ENCODE results near the gene MAGI2. TPM values are rescaled to one million over a fixed set of nuclear protein-coding genes. Genes with fewer than 3 reads are reported as not detected.

Gene MAGI2
- total RNA-seq (10 to 100 TPM; 43.4 to 61.3 TPM), polyA plus RNA-seq (ENCODE audit: insufficient read length in 2 of 2) (10 to 100 TPM; 47.6 to 52.7 TPM)
- long read RNA-seq, donor 1, full-length matches to known transcripts, result 2 of 2 reads
- long read RNA-seq, donor 1, partial matches to known transcripts, result 0 of 2 reads
- long read RNA-seq, donor 1, other reads (novel, unspliced or antisense), result 0 of 2 reads
- long read RNA-seq, donor 2, partial matches to known transcripts, result 0 of 1 reads
- long read RNA-seq, donor 2, other reads (novel, unspliced or antisense), result 0 of 1 reads
- long read RNA-seq, donor 3, full-length matches to known transcripts, result 1 of 1 reads
- long read RNA-seq, donor 3, partial matches to known transcripts, result 0 of 1 reads
- long read RNA-seq, donor 3, other reads (novel, unspliced or antisense), result 0 of 1 reads
- long read RNA-seq, donor 4, partial matches to known transcripts, result 60 of 79 reads
- long read RNA-seq, donor 4, other reads (novel, unspliced or antisense), result 19 of 79 reads

GRCh38 chr7:79453558-79454360 is at the start of gene MAGI2:
TSS of gene MAGI2 (minus strand) at chr7:79453667. CDS start at chr7:79453320, 347 bp downstream.
- WGBS (ENCODE audit: insufficient coverage), result 0% methylated on average over 54 of the region's 67 CpGs

GRCh38 chr7:79502151-79502550 is 48.7 kb upstream of the MAGI2 start:
- Histone ChIP-seq H3K27me3 (ENCODE audit: control insufficient read depth, insufficient read depth, low read length) (no peaks in the 10 kb centered on the region), H3K27ac (ENCODE audit: low read depth, low read length) (no peak overlapping the region), H3K4me1 (ENCODE audit: control insufficient read depth, insufficient read depth, low read length) (no peaks in the 10 kb centered on the region), H3K36me3 (ENCODE audit: control insufficient read depth, insufficient read depth, low read length) (no peaks in the 10 kb centered on the region), H3K9me3 (ENCODE audit: control insufficient read depth, insufficient read depth, low read length) (no peaks in the 10 kb centered on the region), H3K4me3 (ENCODE audit: low read depth, low read length) (no peak overlapping the region)
- WGBS (ENCODE audit: insufficient coverage), result 71% methylated on average over 1 of the region's 1 CpG
- no peak for DNase-seq (ENCODE audit: low read depth in 4 of 6, low spot score in 6 of 6)

More at GRCh38 chr7:79453558-79454360, at the start of gene MAGI2:
- H3K4me1 ChIP-seq (ENCODE audit: control insufficient read depth, insufficient read depth, low read length), result peaks cover 19% of the 10 kb centered on the region
- H3K36me3 ChIP-seq (ENCODE audit: control insufficient read depth, insufficient read depth, low read length), result no peaks in the 10 kb centered on the region
- DNase-seq (ENCODE audit: low read depth in 4 of 6, low spot score in 6 of 6), result peak; percentile 72 to 96 (median 80)
- H3K27ac ChIP-seq (ENCODE audit: low read depth, low read length), result peak within 1 kb of the TSS; percentile 96
- H3K27me3 ChIP-seq (ENCODE audit: control insufficient read depth, insufficient read depth, low read length), result no peaks in the 10 kb centered on the region
- H3K4me3 ChIP-seq (ENCODE audit: low read depth, low read length), result peak within 1 kb of the TSS; percentile 78
- no peaks in the 10 kb centered on the region for H3K9me3 ChIP-seq (ENCODE audit: control insufficient read depth, insufficient read depth, low read length)

DNA sequence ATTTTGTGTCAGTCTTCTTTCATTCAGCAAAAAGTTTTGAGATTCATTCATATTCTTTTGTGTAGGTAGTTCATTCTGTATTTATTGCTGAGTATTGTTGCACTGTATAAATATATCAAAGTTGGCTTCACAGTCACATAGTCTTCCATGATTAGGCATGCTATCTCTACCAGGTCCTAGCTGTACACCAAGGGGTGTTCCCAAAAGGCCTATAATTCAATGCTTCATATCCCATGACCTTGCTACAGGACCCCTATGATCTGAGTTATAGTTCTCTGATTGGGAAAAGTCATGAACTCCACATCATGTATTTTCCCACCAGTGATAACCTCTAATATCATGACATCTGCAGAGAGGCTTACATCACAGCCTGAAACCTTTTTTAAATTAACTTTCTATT is 47.3 kb upstream of the MAGI2 start:
- Histone ChIP-seq H3K9me3 (ENCODE audit: control insufficient read depth, insufficient read depth, low read length) (no peaks in the 10 kb centered on the region), H3K4me3 (ENCODE audit: low read depth, low read length) (no peak overlapping the region), H3K4me1 (ENCODE audit: control insufficient read depth, insufficient read depth, low read length) (no peaks in the 10 kb centered on the region), H3K36me3 (ENCODE audit: control insufficient read depth, insufficient read depth, low read length) (no peaks in the 10 kb centered on the region), H3K27ac (ENCODE audit: low read depth, low read length) (no peak overlapping the region), H3K27me3 (ENCODE audit: control insufficient read depth, insufficient read depth, low read length) (no peaks in the 10 kb centered on the region)
- no peak for DNase-seq (ENCODE audit: low read depth in 4 of 6, low spot score in 6 of 6)

- no peaks in the 10 kb centered on the region for H3K36me3 ChIP-seq (ENCODE audit: control insufficient read depth, insufficient read depth, low read length)
- H3K9me3 ChIP-seq (ENCODE audit: control insufficient read depth, insufficient read depth, low read length), result no peaks in the 10 kb centered on the region
- H3K27me3 ChIP-seq (ENCODE audit: control insufficient read depth, insufficient read depth, low read length), result no peaks in the 10 kb centered on the region
- peak in 1 of 6 donors; percentile 28 for DNase-seq (ENCODE audit: low read depth in 4 of 6, low spot score in 6 of 6)
- H3K4me1 ChIP-seq (ENCODE audit: control insufficient read depth, insufficient read depth, low read length), result no peaks in the 10 kb centered on the region
- no CpG with 5 or more reads among the region's 3 CpGs for WGBS (ENCODE audit: insufficient coverage)
- no peak overlapping the region for H3K27ac ChIP-seq (ENCODE audit: low read depth, low read length)
- no peak overlapping the region for H3K4me3 ChIP-seq (ENCODE audit: low read depth, low read length)
These were observed 44.3 kb upstream of the MAGI2 start for GRCh38 chr7:79497728-79498127.

DNA sequence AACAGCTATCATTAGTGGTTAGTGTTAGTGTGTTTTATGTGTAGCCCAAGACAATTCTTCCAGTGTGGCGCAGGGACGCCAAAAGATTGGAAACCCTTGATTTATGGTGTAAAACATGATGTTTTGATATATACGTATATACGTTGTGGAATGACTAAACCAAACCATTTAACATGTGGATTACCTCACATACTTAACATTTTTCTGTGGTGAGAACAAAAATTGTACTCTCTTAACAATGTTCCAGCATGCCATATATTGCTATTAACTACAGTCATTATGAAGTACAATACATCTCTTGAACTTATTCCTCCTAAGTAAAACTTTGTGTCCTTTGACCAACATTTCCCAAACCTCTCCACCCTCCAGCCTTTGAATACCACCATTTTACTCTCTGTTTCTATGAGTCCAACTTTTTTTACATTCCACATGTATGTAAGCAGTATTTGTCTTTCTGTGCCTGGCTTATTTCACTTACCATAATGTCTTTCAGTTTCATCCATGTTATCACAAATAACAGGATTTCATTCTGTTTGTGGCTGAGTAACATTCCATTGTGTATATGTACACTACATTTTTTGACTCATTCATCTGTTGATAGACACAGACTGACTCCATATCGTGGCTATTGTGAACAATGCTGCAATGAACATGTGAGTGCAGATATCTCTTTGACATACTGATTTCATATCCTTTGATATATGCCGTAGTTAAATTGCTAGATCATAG is 42.2 kb upstream of the MAGI2 start:
- H3K4me1 ChIP-seq (ENCODE audit: control insufficient read depth, insufficient read depth, low read length), result no peaks in the 10 kb centered on the region
- H3K27me3 ChIP-seq (ENCODE audit: control insufficient read depth, insufficient read depth, low read length), result no peaks in the 10 kb centered on the region
- DNase-seq (ENCODE audit: low read depth in 4 of 6, low spot score in 6 of 6), result no peak
- WGBS (ENCODE audit: insufficient coverage), result no CpG with 5 or more reads among the region's 6 CpGs
- no peak overlapping the region for H3K27ac ChIP-seq (ENCODE audit: low read depth, low read length)
- no peak overlapping the region for H3K4me3 ChIP-seq (ENCODE audit: low read depth, low read length)
- no peaks in the 10 kb centered on the region for H3K9me3 ChIP-seq (ENCODE audit: control insufficient read depth, insufficient read depth, low read length)
- no peaks in the 10 kb centered on the region for H3K36me3 ChIP-seq (ENCODE audit: control insufficient read depth, insufficient read depth, low read length)

GRCh38 chr7:79494046-79494445 is 40.6 kb upstream of the MAGI2 start:
- WGBS (ENCODE audit: insufficient coverage), result no CpG with 5 or more reads among the region's 2 CpGs
- Histone ChIP-seq H3K36me3 (ENCODE audit: control insufficient read depth, insufficient read depth, low read length) (no peaks in the 10 kb centered on the region), H3K27me3 (ENCODE audit: control insufficient read depth, insufficient read depth, low read length) (no peaks in the 10 kb centered on the region), H3K4me3 (ENCODE audit: low read depth, low read length) (no peak overlapping the region), H3K27ac (ENCODE audit: low read depth, low read length) (no peak overlapping the region), H3K9me3 (ENCODE audit: control insufficient read depth, insufficient read depth, low read length) (no peaks in the 10 kb centered on the region), H3K4me1 (ENCODE audit: control insufficient read depth, insufficient read depth, low read length) (no peaks in the 10 kb centered on the region)
- no peak for DNase-seq (ENCODE audit: low read depth in 4 of 6, low spot score in 6 of 6)

- no peak for DNase-seq (ENCODE audit: low read depth in 4 of 6, low spot score in 6 of 6)
- H3K27me3 ChIP-seq (ENCODE audit: control insufficient read depth, insufficient read depth, low read length), result no peaks in the 10 kb centered on the region
- no peaks in the 10 kb centered on the region for H3K9me3 ChIP-seq (ENCODE audit: control insufficient read depth, insufficient read depth, low read length)
- H3K4me3 ChIP-seq (ENCODE audit: low read depth, low read length), result no peak overlapping the region
- H3K36me3 ChIP-seq (ENCODE audit: control insufficient read depth, insufficient read depth, low read length), result no peaks in the 10 kb centered on the region
- H3K27ac ChIP-seq (ENCODE audit: low read depth, low read length), result no peak overlapping the region
- no peaks in the 10 kb centered on the region for H3K4me1 ChIP-seq (ENCODE audit: control insufficient read depth, insufficient read depth, low read length)
These were observed 35.9 kb upstream of the MAGI2 start for GRCh38 chr7:79489371-79489770.

GRCh38 chr7:79478386-79478785 is 24.9 kb upstream of the MAGI2 start:
- Histone ChIP-seq H3K4me3 (ENCODE audit: low read depth, low read length) (no peak overlapping the region), H3K9me3 (ENCODE audit: control insufficient read depth, insufficient read depth, low read length) (no peaks in the 10 kb centered on the region), H3K4me1 (ENCODE audit: control insufficient read depth, insufficient read depth, low read length) (no peaks in the 10 kb centered on the region), H3K36me3 (ENCODE audit: control insufficient read depth, insufficient read depth, low read length) (no peaks in the 10 kb centered on the region), H3K27me3 (ENCODE audit: control insufficient read depth, insufficient read depth, low read length) (no peaks in the 10 kb centered on the region), H3K27ac (ENCODE audit: low read depth, low read length) (no peak overlapping the region)
- peak in 2 of 6 donors; percentile 29 to 78 for DNase-seq (ENCODE audit: low read depth in 4 of 6, low spot score in 6 of 6)
- WGBS (ENCODE audit: insufficient coverage), result no CpG with 5 or more reads among the region's 3 CpGs

DNA sequence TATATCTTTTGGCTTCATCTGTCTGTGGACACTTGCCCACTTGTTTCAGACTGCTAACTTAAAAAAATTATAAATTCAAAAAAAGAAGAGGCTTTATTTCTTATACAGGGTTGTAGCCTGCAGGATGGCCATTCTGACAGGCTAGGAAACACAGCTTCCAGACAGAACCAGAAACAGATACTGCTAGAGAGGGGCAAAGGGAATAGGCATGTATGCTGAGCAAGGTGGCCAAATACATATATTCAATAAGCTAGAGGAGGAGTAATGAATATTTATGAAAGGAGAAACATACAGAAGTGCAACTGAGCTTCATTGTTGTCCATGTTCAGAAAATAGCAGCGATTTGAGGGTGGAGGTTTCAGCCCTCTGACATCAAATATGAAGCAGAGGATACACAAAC is 22.0 kb upstream of the MAGI2 start:
- Histone ChIP-seq H3K27me3 (ENCODE audit: control insufficient read depth, insufficient read depth, low read length) (no peaks in the 10 kb centered on the region), H3K36me3 (ENCODE audit: control insufficient read depth, insufficient read depth, low read length) (no peaks in the 10 kb centered on the region), H3K4me1 (ENCODE audit: control insufficient read depth, insufficient read depth, low read length) (no peaks in the 10 kb centered on the region), H3K4me3 (ENCODE audit: low read depth, low read length) (no peak overlapping the region), H3K27ac (ENCODE audit: low read depth, low read length) (no peak overlapping the region), H3K9me3 (ENCODE audit: control insufficient read depth, insufficient read depth, low read length) (no peaks in the 10 kb centered on the region)
- no CpG with 5 or more reads among the region's 1 CpG for WGBS (ENCODE audit: insufficient coverage)
- no peak for DNase-seq (ENCODE audit: low read depth in 4 of 6, low spot score in 6 of 6)

Data from spinal cord (tissue), 10 donors.